ENCODE results near the gene NALCN.

DNA sequence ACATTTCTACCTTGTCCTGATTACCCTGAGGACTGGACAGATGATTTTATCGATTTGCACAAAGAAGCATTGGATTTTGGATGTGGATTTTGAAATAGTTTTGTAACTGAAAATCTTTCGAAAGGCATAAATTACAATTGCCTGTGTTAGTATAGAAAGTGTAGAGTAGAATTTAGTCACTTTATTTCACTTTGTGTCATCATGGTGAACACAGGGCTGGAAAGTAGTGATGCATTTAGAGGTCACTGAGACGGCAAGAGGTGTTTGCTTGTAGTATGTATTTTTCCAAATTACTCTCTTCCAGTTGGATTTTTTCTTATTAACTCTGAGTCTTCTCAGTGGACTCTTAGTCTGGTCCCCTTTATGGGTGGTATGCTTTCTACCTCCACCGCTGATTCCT is 326.0 kb downstream of the NALCN start:
- TF ChIP-seq, protein P1, sequence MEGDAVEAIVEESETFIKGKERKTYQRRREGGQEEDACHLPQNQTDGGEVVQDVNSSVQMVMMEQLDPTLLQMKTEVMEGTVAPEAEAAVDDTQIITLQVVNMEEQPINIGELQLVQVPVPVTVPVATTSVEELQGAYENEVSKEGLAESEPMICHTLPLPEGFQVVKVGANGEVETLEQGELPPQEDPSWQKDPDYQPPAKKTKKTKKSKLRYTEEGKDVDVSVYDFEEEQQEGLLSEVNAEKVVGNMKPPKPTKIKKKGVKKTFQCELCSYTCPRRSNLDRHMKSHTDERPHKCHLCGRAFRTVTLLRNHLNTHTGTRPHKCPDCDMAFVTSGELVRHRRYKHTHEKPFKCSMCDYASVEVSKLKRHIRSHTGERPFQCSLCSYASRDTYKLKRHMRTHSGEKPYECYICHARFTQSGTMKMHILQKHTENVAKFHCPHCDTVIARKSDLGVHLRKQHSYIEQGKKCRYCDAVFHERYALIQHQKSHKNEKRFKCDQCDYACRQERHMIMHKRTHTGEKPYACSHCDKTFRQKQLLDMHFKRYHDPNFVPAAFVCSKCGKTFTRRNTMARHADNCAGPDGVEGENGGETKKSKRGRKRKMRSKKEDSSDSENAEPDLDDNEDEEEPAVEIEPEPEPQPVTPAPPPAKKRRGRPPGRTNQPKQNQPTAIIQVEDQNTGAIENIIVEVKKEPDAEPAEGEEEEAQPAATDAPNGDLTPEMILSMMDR (IDR thresholded peaks at IDR 0.05 in 8 of 11, conservative IDR thresholded peaks at IDR 0.05 in 3 of 11), result no peak
- no peak for TF ChIP-seq POLR2A (IDR thresholded peaks at IDR 0.05)
- no peak for TF ChIP-seq POLR2AphosphoS5 (IDR thresholded peaks at IDR 0.05)
